Endodermal cell (in vitro differentiated cells): Measurements from ENCODE around the gene CHD6. TPM values are rescaled to one million over a fixed set of nuclear protein-coding genes. Genes with fewer than 3 reads are reported as not detected.
A peak's percentile ranks its signal among the peaks of the same experiment; 100 is the strongest.

Source experiments
- DNase-seq: peaks from one replicate; pipeline ENCODE4 v3.0.0-alpha.2; 2017
- H3K27ac ChIP-seq: 2 replicates; pipeline ENCODE4 v1.5.1; 2013; ENCODE audit warnings: mild to moderate bottlenecking, low read depth, low read length, moderate library complexity
- H3K27me3 ChIP-seq: 2 replicates; pipeline ENCODE4 v1.6.1; 2013; ENCODE audit warnings: mild to moderate bottlenecking, low read length, moderate library complexity; ENCODE audit not compliant: insufficient read depth, control insufficient read depth, poor library complexity, severe bottlenecking
- H3K36me3 ChIP-seq: 2 replicates; pipeline ENCODE4 v1.7.0; 2013; ENCODE audit warnings: mild to moderate bottlenecking, low read length, moderate library complexity; ENCODE audit not compliant: control insufficient read depth, insufficient read depth
- H3K4me1 ChIP-seq: one replicate; pipeline ENCODE4 v1.7.0; 2013; ENCODE audit warnings: low read length; ENCODE audit not compliant: control insufficient read depth, insufficient read depth
- H3K4me3 ChIP-seq: 2 replicates; pipeline ENCODE4 v1.5.1; 2013; ENCODE audit warnings: mild to moderate bottlenecking, low read length, moderate library complexity
- H3K9ac ChIP-seq: 2 replicates; pipeline ENCODE4 v1.6.1; 2013; ENCODE audit warnings: mild to moderate bottlenecking, low read length, moderate library complexity; ENCODE audit not compliant: poor library complexity, severe bottlenecking; ENCODE audit errors: extremely low read depth
- H3K9me3 ChIP-seq: 2 replicates; pipeline ENCODE4 v1.6.1; 2013; ENCODE audit warnings: mild to moderate bottlenecking, low read length, moderate library complexity; ENCODE audit not compliant: control insufficient read depth
- H3K27ac Mint-ChIP-seq: 2 replicates; pipeline ENCODE4 v1.8.0; 2020; ENCODE audit warnings: mixed read lengths
- H3K27me3 Mint-ChIP-seq: 2 replicates; pipeline ENCODE4 v1.8.0; 2021; ENCODE audit warnings: mild to moderate bottlenecking, mixed read lengths; ENCODE audit not compliant: insufficient read depth
- H3K36me3 Mint-ChIP-seq: 2 replicates; pipeline ENCODE4 v1.8.0; 2020; ENCODE audit warnings: low read depth, mixed read lengths
- H3K4me1 Mint-ChIP-seq: 2 replicates; pipeline ENCODE4 v1.8.0; 2020; ENCODE audit warnings: mixed read lengths
- H3K4me3 Mint-ChIP-seq: 2 replicates; pipeline ENCODE4 v1.8.0; 2020; ENCODE audit warnings: mild to moderate bottlenecking, moderate library complexity, mixed read lengths
- H3K9me3 Mint-ChIP-seq: 2 replicates; pipeline ENCODE4 v1.8.0; 2020; ENCODE audit warnings: mild to moderate bottlenecking, mixed read lengths
- CTCF ChIP-seq: fragments of 200-600 bp; sonication (generic); conservative IDR thresholded peaks from 2 replicates; pipeline ENCODE4 v1.5.0; 2021; ENCODE audit warnings: antibody characterized with exemption, mild to moderate bottlenecking
- WGBS, 2 experiments: methylation state at CpG; one replicate each; pipeline versions ENCODE4 v1.1.5 to v1.1.7; 2013; ENCODE audit warnings: missing lambda C conversion rate in 2 of 2, mixed read lengths in 1 of 2; ENCODE audit not compliant: insufficient coverage in 1 of 2, insufficient read length in 1 of 2; 5-methylcytosine and 5-hydroxymethylcytosine counted together
- total RNA-seq, 2 donors: library from RNA; stranded (reverse); fragmentation: NEBNext Ultra II Directional in 1 of 2; extraction: Animal tissue kit (Norgen Biotek cat#: 25700) in 1 of 2; gene quantifications; 2 replicates in 1 of 2; 3 replicates in 1 of 2; pipeline ENCODE4 v1.2.1, GENCODE V29; 2021

Gene CHD6
- total RNA-seq, 2 donors from 2014 or later = 82.5 to 107 TPM

GRCh38 chr20:41392295-41392694 is 225.9 kb downstream of the CHD6 start:
- TF ChIP-seq CTCF = no peak
- H3K27ac ChIP-seq = peak overlapping the region; percentile 40
- DNase-seq = no peak
- no peaks in the 10 kb centered on the region for H3K9me3 Mint-ChIP-seq
- H3K27me3 Mint-ChIP-seq = no peaks in the 10 kb centered on the region
- no peaks in the 10 kb centered on the region for H3K27me3 ChIP-seq
- no peaks in the 10 kb centered on the region for H3K9me3 ChIP-seq
- no peak overlapping the region for H3K4me3 ChIP-seq
- peaks cover 11% of the 10 kb centered on the region for H3K4me1 Mint-ChIP-seq
- H3K9ac ChIP-seq = no peak overlapping the region
- H3K36me3 Mint-ChIP-seq = no peaks in the 10 kb centered on the region
- WGBS, 2 experiments = 89 to 100% methylated on average over 1 of the region's 1 CpG
- peaks cover 3% of the 10 kb centered on the region for H3K4me1 ChIP-seq
- no peak overlapping the region for H3K4me3 Mint-ChIP-seq
- H3K36me3 ChIP-seq = no peaks in the 10 kb centered on the region
- H3K27ac Mint-ChIP-seq = no peak overlapping the region

GRCh38 chr20:41391587-41392001 is 226.6 kb downstream of the CHD6 start:
- no peak for TF ChIP-seq CTCF
- no peak overlapping the region for H3K9ac ChIP-seq
- Mint-ChIP-seq H3K36me3 (no peaks in the 10 kb centered on the region), H3K27me3 (no peaks in the 10 kb centered on the region), H3K4me3 (no peak overlapping the region), H3K9me3 (no peaks in the 10 kb centered on the region), H3K4me1 (peaks cover 11% of the 10 kb centered on the region), H3K27ac (no peak overlapping the region)
- H3K4me3 ChIP-seq = no peak overlapping the region
- peak; percentile 54 for DNase-seq
- no peaks in the 10 kb centered on the region for H3K36me3 ChIP-seq
- H3K27me3 ChIP-seq = no peaks in the 10 kb centered on the region
- no peaks in the 10 kb centered on the region for H3K9me3 ChIP-seq
- H3K4me1 ChIP-seq = peaks cover 3% of the 10 kb centered on the region
- peak overlapping the region; percentile 40 for H3K27ac ChIP-seq
- WGBS, 2 experiments = 79 to 89% methylated on average over 6 to 10 of the region's 10 CpGs

- no peaks in the 10 kb centered on the region for H3K27me3 ChIP-seq
- WGBS, 2 experiments = 100% methylated on average over 2 of the region's 3 CpGs
These were observed 227.3 kb downstream of the CHD6 start for GRCh38 chr20:41390889-41391288.

More at GRCh38 chr20:41390889-41391288, 227.3 kb downstream of the CHD6 start:
- peaks cover 2% of the 10 kb centered on the region for H3K4me1 ChIP-seq
- no peak overlapping the region for H3K27ac Mint-ChIP-seq
- H3K36me3 ChIP-seq = no peaks in the 10 kb centered on the region
- no peak overlapping the region for H3K27ac ChIP-seq
- no peaks in the 10 kb centered on the region for H3K27me3 Mint-ChIP-seq
- no peaks in the 10 kb centered on the region for H3K36me3 Mint-ChIP-seq
- H3K4me3 ChIP-seq = no peak overlapping the region
- no peak for TF ChIP-seq CTCF
- DNase-seq = no peak
- H3K9me3 ChIP-seq = no peaks in the 10 kb centered on the region
- no peak overlapping the region for H3K9ac ChIP-seq
- H3K9me3 Mint-ChIP-seq = no peaks in the 10 kb centered on the region
- H3K4me3 Mint-ChIP-seq = no peak overlapping the region
- peaks cover 7% of the 10 kb centered on the region for H3K4me1 Mint-ChIP-seq
